Astrocyte (in vitro differentiated cells and primary cell): ENCODE data around the gene CASP2. TPM values are rescaled to one million over a fixed set of nuclear protein-coding genes. Genes with fewer than 3 reads are reported as not detected.

ENCODE experiments used
- DNase-seq: peaks from one replicate; pipeline ENCODE4 v3.0.0-alpha.2; 2010; ENCODE audit warnings: low read depth
- FAIRE-seq: peaks from 2 replicates; lab custom pipeline; 2011; peaks lifted over from hg19 to GRCh38; lab: Jason Lieb, UNC
- H2AFZ ChIP-seq: 2 replicates; pipeline ENCODE4 v1.6.0; 2012; ENCODE audit warnings: low read depth, low read length, inconsistent platforms
- H3K27ac ChIP-seq: 2 replicates; pipeline ENCODE4 v1.5.1; 2011; ENCODE audit warnings: low read depth, low read length, inconsistent platforms
- H3K27me3 ChIP-seq: 2 replicates; pipeline ENCODE4 v1.6.0; 2011; ENCODE audit warnings: low read length, inconsistent platforms; ENCODE audit not compliant: insufficient read depth
- H3K36me3 ChIP-seq: 2 replicates; pipeline ENCODE4 v1.5.1; 2011; ENCODE audit warnings: low read length, inconsistent platforms; ENCODE audit not compliant: insufficient read depth
- H3K4me1 ChIP-seq: 2 replicates; pipeline ENCODE4 v1.5.1; 2011; ENCODE audit warnings: low read length, inconsistent platforms; ENCODE audit not compliant: insufficient read depth
- H3K4me2 ChIP-seq: 2 replicates; pipeline ENCODE4 v1.6.0; 2012; ENCODE audit warnings: low read length, inconsistent platforms
- H3K4me3 ChIP-seq: 2 replicates; pipeline ENCODE4 v1.5.1; 2011; ENCODE audit warnings: low read depth, mild to moderate bottlenecking, low read length, inconsistent platforms; ENCODE audit not compliant: insufficient read depth
- H3K79me2 ChIP-seq: 2 replicates; pipeline ENCODE4 v1.6.0; 2012; ENCODE audit warnings: mild to moderate bottlenecking, low read length, inconsistent platforms; ENCODE audit not compliant: insufficient read depth
- H3K9ac ChIP-seq: 2 replicates; pipeline ENCODE4 v1.6.0; 2012; ENCODE audit warnings: mild to moderate bottlenecking, low read length, inconsistent platforms
- H3K9me3 ChIP-seq: 2 replicates; pipeline ENCODE4 v1.5.1; 2012; ENCODE audit warnings: low read depth, mild to moderate bottlenecking, low read length, inconsistent platforms; ENCODE audit not compliant: insufficient read depth
- H4K20me1 ChIP-seq: 2 replicates; pipeline ENCODE4 v1.6.0; 2012; ENCODE audit warnings: low read length, inconsistent platforms; ENCODE audit not compliant: insufficient read depth
- H3K27ac Mint-ChIP-seq: one replicate; pipeline ENCODE4 v1.8.0; 2021; ENCODE audit warnings: mild to moderate bottlenecking, mixed read lengths; ENCODE audit not compliant: unreplicated experiment
- H3K27me3 Mint-ChIP-seq: one replicate; pipeline ENCODE4 v1.8.0; 2021; ENCODE audit warnings: low read depth, mixed read lengths; ENCODE audit not compliant: unreplicated experiment
- H3K36me3 Mint-ChIP-seq: one replicate; pipeline ENCODE4 v1.8.0; 2021; ENCODE audit warnings: low read depth, mixed read lengths; ENCODE audit not compliant: unreplicated experiment
- H3K4me1 Mint-ChIP-seq: one replicate; pipeline ENCODE4 v1.8.0; 2021; ENCODE audit warnings: low read depth, mixed read lengths; ENCODE audit not compliant: unreplicated experiment
- H3K4me3 Mint-ChIP-seq: one replicate; pipeline ENCODE4 v1.8.0; 2021; ENCODE audit warnings: mild to moderate bottlenecking, moderate library complexity, mixed read lengths; ENCODE audit not compliant: unreplicated experiment
- H3K9me3 Mint-ChIP-seq: one replicate; pipeline ENCODE4 v1.8.0; 2021; ENCODE audit warnings: mild to moderate bottlenecking, mixed read lengths; ENCODE audit not compliant: unreplicated experiment
- CTCF ChIP-seq: IDR thresholded peaks from 2 replicates; pipeline ENCODE4 v1.5.1; 2011; ENCODE audit warnings: low read depth, mild to moderate bottlenecking, inconsistent platforms, low read length, moderate library complexity; ENCODE audit not compliant: insufficient read depth
- EZH2 ChIP-seq: IDR thresholded peaks from 2 replicates; pipeline ENCODE4 v1.6.1; 2012; ENCODE audit warnings: mild to moderate bottlenecking, low read length, inconsistent platforms; ENCODE audit not compliant: insufficient read depth
- total RNA-seq: library from RNA; stranded (reverse); gene quantifications from 2 replicates; pipeline ENCODE4 v1.2.1, GENCODE V29; 2021

CASP2 gene
- total RNA-seq, 1 donor from 2014 or later = 38.0 TPM

- Mint-ChIP-seq H3K4me1 (no peaks in the 10 kb centered on the region), H3K9me3 (peaks cover 2% of the 10 kb centered on the region), H3K36me3 (no peaks in the 10 kb centered on the region), H3K27ac (no peak overlapping the region), H3K27me3 (no peaks in the 10 kb centered on the region), H3K4me3 (no peak overlapping the region)
- Histone ChIP-seq H3K27me3 (peaks cover 5% of the 10 kb centered on the region), H3K4me3 (no peak overlapping the region), H3K9ac (no peak overlapping the region), H2AFZ (no peak overlapping the region), H3K4me1 (no peaks in the 10 kb centered on the region), H3K9me3 (no peaks in the 10 kb centered on the region), H3K79me2 (no peaks in the 10 kb centered on the region), H3K36me3 (no peaks in the 10 kb centered on the region), H3K4me2 (no peak overlapping the region), H3K27ac (no peak overlapping the region), H4K20me1 (no peaks in the 10 kb centered on the region)
- TF ChIP-seq CTCF = no peak
- TF ChIP-seq EZH2 = no peak
- DNase-seq (no peak), FAIRE-seq (no peak)
Observed at GRCh38 chr7:143250199-143250598, 38.0 kb upstream of the CASP2 start.

- H3K4me1 Mint-ChIP-seq = no peaks in the 10 kb centered on the region
- Histone ChIP-seq H3K27ac (no peak overlapping the region), H4K20me1 (no peaks in the 10 kb centered on the region), H3K9me3 (no peaks in the 10 kb centered on the region), H3K4me3 (no peak overlapping the region), H3K4me1 (no peaks in the 10 kb centered on the region), H3K27me3 (peaks cover 5% of the 10 kb centered on the region), H2AFZ (no peak overlapping the region), H3K79me2 (no peaks in the 10 kb centered on the region), H3K4me2 (no peak overlapping the region), H3K36me3 (no peaks in the 10 kb centered on the region), H3K9ac (no peak overlapping the region)
- H3K9me3 Mint-ChIP-seq = peaks cover 2% of the 10 kb centered on the region
- TF ChIP-seq EZH2 (no peak), CTCF (no peak)
- no peak for DNase-seq
- no peak overlapping the region for H3K4me3 Mint-ChIP-seq
- H3K27me3 Mint-ChIP-seq = no peaks in the 10 kb centered on the region
- FAIRE-seq = no peak
- no peak overlapping the region for H3K27ac Mint-ChIP-seq
- no peaks in the 10 kb centered on the region for H3K36me3 Mint-ChIP-seq
Observed at GRCh38 chr7:143250822-143251221, 37.3 kb upstream of the CASP2 start.

DNA sequence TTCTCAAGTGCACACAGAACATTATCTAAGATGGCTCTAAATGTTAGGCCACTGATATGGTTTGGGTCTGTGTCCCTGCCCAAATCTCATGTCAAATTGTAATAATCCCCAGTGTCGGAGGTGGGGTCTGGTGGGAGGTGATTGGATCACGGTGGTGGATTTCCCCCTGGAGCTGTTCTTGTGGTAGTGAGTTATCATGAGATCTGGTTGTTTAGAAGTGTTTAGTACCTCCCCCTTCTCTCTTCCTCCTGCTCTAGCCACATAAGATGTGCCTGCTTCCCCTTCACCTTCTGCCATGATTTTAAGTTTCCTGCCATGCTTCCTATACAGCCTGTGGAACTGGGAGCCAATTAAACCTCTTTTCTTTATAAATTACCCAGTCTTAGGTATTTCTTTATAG lies 36.1 kb upstream of the CASP2 start:
- H3K9me3 ChIP-seq = no peaks in the 10 kb centered on the region
- H3K79me2 ChIP-seq = no peaks in the 10 kb centered on the region
- H3K27me3 ChIP-seq = no peaks in the 10 kb centered on the region
- Mint-ChIP-seq H3K4me1 (no peaks in the 10 kb centered on the region), H3K4me3 (no peak overlapping the region), H3K27me3 (peaks cover 2% of the 10 kb centered on the region), H3K9me3 (peaks cover 2% of the 10 kb centered on the region), H3K27ac (no peak overlapping the region), H3K36me3 (no peaks in the 10 kb centered on the region)
- no peak overlapping the region for H3K4me3 ChIP-seq
- FAIRE-seq (no peak), DNase-seq (no peak)
- no peak overlapping the region for H3K4me2 ChIP-seq
- no peaks in the 10 kb centered on the region for H3K36me3 ChIP-seq
- TF ChIP-seq CTCF = no peak
- no peak for TF ChIP-seq EZH2
- H4K20me1 ChIP-seq = no peaks in the 10 kb centered on the region
- H3K4me1 ChIP-seq = no peaks in the 10 kb centered on the region
- H3K27ac ChIP-seq = no peak overlapping the region
- H2AFZ ChIP-seq = no peak overlapping the region
- no peak overlapping the region for H3K9ac ChIP-seq
